Gastrocnemius medialis (tissue), 4 donors: Measurements from ENCODE around the gene TBL1X. TPM values are rescaled to one million over a fixed set of nuclear protein-coding genes. Genes with fewer than 3 reads are reported as not detected.

Source experiments
- ATAC-seq, 2 donors: fragments of 150-250 bp; one replicate each; pipeline ENCODE4 v1.9.1; 2016
- DNase-seq, 2 donors: peaks; one replicate each; pipeline ENCODE4 v3.0.0-alpha.2; 2019
- H3K27ac ChIP-seq, 4 donors: fragments of 200-600 bp; sonication (generic); 1 replicate in 1 of 4; 2 replicates in 3 of 4; pipeline ENCODE4 v1.5.1; 2016 to 2018; ENCODE audit warnings: mild to moderate bottlenecking in 2 of 4, moderate library complexity in 1 of 4
- H3K27me3 ChIP-seq, 3 donors: fragments of 200-600 bp; sonication (generic) in 2 of 3; 1 replicate in 1 of 3; 2 replicates in 2 of 3; pipeline versions ENCODE4 v1.5.1 to v1.6.0; 2016 to 2019; ENCODE audit warnings: mild to moderate bottlenecking in 1 of 3, moderate library complexity in 1 of 3
- H3K36me3 ChIP-seq, 2 donors: fragments of 200-600 bp; sonication (generic) in 1 of 2; one replicate each; pipeline ENCODE4 v1.5.1; 2017 to 2018
- H3K4me1 ChIP-seq, 2 donors: fragments of 200-600 bp; sonication (generic) in 1 of 2; one replicate each; pipeline ENCODE4 v1.5.1; 2016 to 2017; ENCODE audit warnings: mild to moderate bottlenecking in 2 of 2
- H3K4me3 ChIP-seq, 4 donors: fragments of 200-600 bp; sonication (generic) in 3 of 4; 1 replicate in 1 of 4; 2 replicates in 3 of 4; pipeline ENCODE4 v1.5.1; 2016 to 2019; ENCODE audit warnings: mild to moderate bottlenecking in 2 of 4
- H3K9me3 ChIP-seq, 3 donors: fragments of 200-600 bp; sonication (generic) in 2 of 3; 1 replicate in 1 of 3; 2 replicates in 2 of 3; pipeline ENCODE4 v1.5.1; 2016 to 2019
- CTCF ChIP-seq, 5 experiments: fragments of 450-650 bp in 3 of 5; fragments of 200-600 bp in 2 of 5; sonication (generic) in 2 of 5; IDR thresholded peaks in 4 of 5; conservative IDR thresholded peaks in 1 of 5; 1 replicate in 4 of 5; 2 replicates in 1 of 5; pipeline ENCODE4 v1.5.1; 2016 to 2019; ENCODE audit warnings: antibody characterized with exemption in 5 of 5, mild to moderate bottlenecking in 3 of 5, moderate library complexity in 3 of 5
- POLR2A ChIP-seq, 2 donors: fragments of 450-650 bp; IDR thresholded peaks; one replicate each; pipeline ENCODE4 v1.6.1; 2017; ENCODE audit warnings: antibody characterized with exemption in 2 of 2, mild to moderate bottlenecking in 2 of 2, moderate library complexity in 2 of 2
- in situ Hi-C, 4 donors: fragments of 200-750 bp; cut with MboI; loops; one replicate each; pipeline versions ENCODE4 v1.15.0 to v1.8.0; 2017; ENCODE audit warnings: low sequenced_read_pairs in 4 of 4
- intact Hi-C: fragments of 100-400 bp; cut with DNase I; formaldehyde crosslinking; loops from one replicate; pipeline ENCODE4 v1.15.1; 2023; ENCODE audit warnings: low total_unique reads
- total RNA-seq, 4 donors: library from RNA; depleted of rRNA; stranded (reverse); fragments of >200 nt; gene quantifications; one replicate each; pipeline versions ENCODE4 v1.1.0 to v1.2.3, GENCODE V29; 2016

Gene TBL1X
- total RNA-seq, 4 donors from 2014 or later: 6.7 to 16.8 (median 8.0) TPM

GRCh38 chrX:9728261-9728660 is 263.4 kb downstream of the TBL1X start:
- no peak for DNase-seq
- Histone ChIP-seq H3K27me3 (no peaks in the 10 kb centered on the region), H3K27ac (no peak overlapping the region), H3K9me3 (peaks cover 0 to 2% (median 0%) of the 10 kb centered on the region in 3 donors), H3K4me3 (no peak overlapping the region), H3K36me3 (no peaks in the 10 kb centered on the region), H3K4me1 (no peaks in the 10 kb centered on the region)
- in situ Hi-C loops (no loop called here), intact Hi-C loops (no loop called here)
- TF ChIP-seq POLR2A (IDR thresholded peaks at IDR 0.05): no peak
- no peak for TF ChIP-seq CTCF (IDR thresholded peaks at IDR 0.05 in 4 of 5, conservative IDR thresholded peaks at IDR 0.05 in 1 of 5)
- ATAC-seq: no peak

- intact Hi-C loops: no loop called here
- Histone ChIP-seq H3K27ac (no peak overlapping the region), H3K27me3 (no peaks in the 10 kb centered on the region), H3K4me1 (no peaks in the 10 kb centered on the region), H3K4me3 (no peak overlapping the region), H3K9me3 (no peaks in the 10 kb centered on the region), H3K36me3 (no peaks in the 10 kb centered on the region)
- no peak for TF ChIP-seq CTCF (IDR thresholded peaks at IDR 0.05 in 4 of 5, conservative IDR thresholded peaks at IDR 0.05 in 1 of 5)
- in situ Hi-C loops: no loop called here
- DNase-seq: no peak
- ATAC-seq: no peak
Measured at GRCh38 chrX:9729171-9729885, 264.5 kb downstream of the TBL1X start.

GRCh38 chrX:9730078-9730477 is 265.2 kb downstream of the TBL1X start:
- no peaks in the 10 kb centered on the region for H3K4me1 ChIP-seq
- no peak for ATAC-seq
- TF ChIP-seq POLR2A (IDR thresholded peaks at IDR 0.05): no peak
- TF ChIP-seq CTCF (IDR thresholded peaks at IDR 0.05 in 4 of 5, conservative IDR thresholded peaks at IDR 0.05 in 1 of 5): no peak
- H3K27ac ChIP-seq: no peak overlapping the region
- DNase-seq: no peak
- no peaks in the 10 kb centered on the region for H3K36me3 ChIP-seq
- intact Hi-C loops (no loop called here), in situ Hi-C loops (no loop called here)
- H3K4me3 ChIP-seq: no peak overlapping the region
- H3K9me3 ChIP-seq: no peaks in the 10 kb centered on the region
- no peaks in the 10 kb centered on the region for H3K27me3 ChIP-seq

- in situ Hi-C loops: no loop called here
Measured at GRCh38 chrX:9730752-9731151, 265.9 kb downstream of the TBL1X start.

More at GRCh38 chrX:9730752-9731151, 265.9 kb downstream of the TBL1X start:
- Histone ChIP-seq H3K9me3 (no peaks in the 10 kb centered on the region), H3K36me3 (no peaks in the 10 kb centered on the region), H3K4me1 (no peaks in the 10 kb centered on the region), H3K4me3 (no peak overlapping the region), H3K27ac (no peak overlapping the region), H3K27me3 (no peaks in the 10 kb centered on the region)
- intact Hi-C loops: no loop called here
- ATAC-seq: no peak
- no peak for TF ChIP-seq CTCF (IDR thresholded peaks at IDR 0.05 in 4 of 5, conservative IDR thresholded peaks at IDR 0.05 in 1 of 5)
- TF ChIP-seq POLR2A (IDR thresholded peaks at IDR 0.05): no peak
- DNase-seq: no peak
